ENCODE data around the gene ZNF714.
A peak's percentile ranks its signal among the peaks of the same experiment; 100 is the strongest.

The ZNF714 gene

DNA sequence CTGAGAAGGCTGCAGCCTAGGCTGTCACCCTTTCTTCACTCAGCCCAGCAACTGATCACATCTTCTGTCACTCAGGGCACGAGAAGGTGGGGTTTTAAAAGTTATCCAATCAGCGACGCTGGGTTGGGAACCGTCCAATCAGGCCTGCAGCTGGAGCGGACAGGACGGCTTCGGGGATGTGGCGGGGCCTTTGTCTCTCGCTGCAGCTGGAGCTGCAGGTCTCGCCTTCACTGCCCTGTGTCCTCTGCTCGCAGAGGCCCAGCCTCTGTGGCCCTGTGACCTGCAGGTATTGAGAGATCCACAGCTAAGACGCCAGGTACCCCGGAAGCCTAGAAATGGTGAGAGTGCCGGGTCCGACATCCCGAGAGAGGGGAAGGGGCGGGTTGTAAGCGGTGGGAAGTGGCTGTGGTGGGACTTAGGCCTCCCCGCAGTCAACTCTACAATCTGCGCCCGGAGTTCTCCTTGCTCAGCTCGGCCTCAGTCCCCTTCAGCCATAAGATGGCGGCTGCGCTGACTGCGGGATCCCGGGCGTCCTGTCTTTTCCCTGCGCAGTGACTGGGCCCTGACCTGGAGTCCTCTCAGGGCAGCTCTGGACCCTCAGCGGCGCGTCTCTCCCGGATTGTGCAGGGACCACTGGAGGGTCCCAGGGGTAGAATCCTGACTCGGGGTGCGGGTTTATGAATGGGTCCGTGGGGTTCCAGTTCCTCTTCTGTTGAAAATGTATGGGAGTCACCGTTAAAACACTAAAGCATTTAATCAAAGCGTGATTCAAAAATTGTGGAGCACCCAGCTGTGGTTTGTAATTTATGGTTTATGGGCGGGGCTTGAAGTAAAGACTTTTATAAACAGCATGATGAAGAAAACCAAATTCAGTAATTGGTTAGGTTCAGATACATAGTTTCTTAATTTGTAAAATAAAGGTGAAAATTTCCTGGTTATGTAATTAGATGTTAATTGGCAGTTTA is at the start of gene ZNF714:
Gene ZNF714 (plus strand): TSS at position 193 of the 965 bp plus-strand sequence. CDS start 16,066 bp downstream, outside the sequence.
- peak; percentile 76 for DNase-seq

GRCh38 chr19:21045028-21045427 is 37.0 kb upstream of the ZNF714 start:
- DNase-seq = no peak

DNA sequence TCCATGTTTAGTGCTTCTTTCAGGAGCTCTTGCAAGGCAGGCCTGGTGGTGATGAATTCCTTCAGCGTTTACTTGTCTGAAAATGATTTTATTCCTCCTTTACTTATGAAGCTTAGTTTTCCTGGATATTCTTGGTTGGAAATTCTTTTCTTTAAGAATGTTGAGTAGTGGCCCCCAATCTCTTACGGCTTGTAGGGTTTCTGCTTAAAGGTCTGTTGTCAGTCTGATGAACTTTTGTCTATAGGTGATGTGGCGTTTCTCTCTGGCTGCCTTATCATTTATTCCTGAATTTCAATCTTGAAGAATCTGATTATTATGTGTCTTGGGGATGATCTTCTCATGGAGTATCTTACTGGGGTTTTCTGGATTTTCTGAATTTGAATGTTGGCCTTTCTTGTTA is 35.5 kb upstream of the ZNF714 start:
- no peak for DNase-seq

DNA sequence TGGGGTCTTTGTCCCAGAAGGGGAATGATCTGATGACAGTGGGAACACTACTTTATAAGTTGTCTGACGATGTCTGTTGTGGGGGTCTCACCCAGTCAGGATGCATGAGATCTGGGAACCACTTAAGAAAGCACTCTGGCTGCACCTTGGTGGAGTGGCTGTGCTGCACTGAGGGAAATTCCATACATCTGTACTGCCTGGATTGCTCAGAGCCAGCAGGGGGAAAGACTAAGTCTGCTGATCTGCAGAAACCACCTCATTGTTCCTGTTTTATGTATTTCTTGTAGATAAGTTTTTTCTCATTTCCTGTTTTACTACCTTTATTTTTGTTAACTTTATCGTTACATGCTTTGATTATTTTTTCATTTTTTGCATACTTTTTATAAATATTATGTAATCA is 34.3 kb upstream of the ZNF714 start:
- no peak for DNase-seq

DNA sequence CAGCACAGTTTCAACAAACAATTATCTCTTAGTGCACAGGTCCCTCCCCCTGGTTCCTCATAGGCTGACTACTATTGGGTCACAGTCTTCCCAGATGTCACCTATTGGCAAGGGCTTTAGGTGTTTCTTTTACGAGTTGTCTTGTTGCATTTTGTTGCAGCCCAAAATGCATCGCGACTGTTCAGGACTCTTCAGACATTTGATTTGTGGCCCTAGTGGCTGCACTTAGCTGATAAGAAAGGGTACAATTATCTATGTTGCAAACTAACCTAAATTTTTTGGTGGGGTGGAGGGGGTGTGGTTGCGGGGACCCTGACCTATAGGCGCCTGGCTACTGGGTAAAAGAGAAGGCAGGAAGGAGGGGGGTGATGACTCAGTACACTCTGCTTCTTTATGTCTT is 29.1 kb upstream of the ZNF714 start:
- DNase-seq = no peak

DNA sequence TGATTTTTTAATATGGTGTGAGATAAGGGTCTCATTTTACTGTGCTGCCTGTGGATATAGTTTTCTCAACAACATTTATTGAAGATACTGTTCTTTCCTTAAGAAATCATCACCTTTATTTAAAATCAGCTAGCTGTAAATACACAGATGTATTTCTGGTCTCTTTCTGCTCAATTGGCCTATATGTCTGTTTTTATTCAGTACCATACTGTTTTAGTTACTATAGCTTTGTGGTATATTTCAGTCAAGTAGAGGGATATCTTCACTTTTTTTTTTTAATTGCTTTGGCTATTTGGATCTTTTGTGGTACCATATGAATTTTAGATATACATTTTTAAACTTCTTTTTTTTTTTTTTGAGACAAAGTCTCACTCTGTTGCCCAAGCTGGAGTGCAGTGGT is 16.7 kb upstream of the ZNF714 start:
- DNase-seq = no peak

- DNase-seq = no peak
These were observed 2.3 kb downstream of the ZNF714 start for GRCh38 chr19:21084343-21084742.

- no peak for DNase-seq
These were observed 5.9 kb downstream of the ZNF714 start for GRCh38 chr19:21087871-21088270.

DNA sequence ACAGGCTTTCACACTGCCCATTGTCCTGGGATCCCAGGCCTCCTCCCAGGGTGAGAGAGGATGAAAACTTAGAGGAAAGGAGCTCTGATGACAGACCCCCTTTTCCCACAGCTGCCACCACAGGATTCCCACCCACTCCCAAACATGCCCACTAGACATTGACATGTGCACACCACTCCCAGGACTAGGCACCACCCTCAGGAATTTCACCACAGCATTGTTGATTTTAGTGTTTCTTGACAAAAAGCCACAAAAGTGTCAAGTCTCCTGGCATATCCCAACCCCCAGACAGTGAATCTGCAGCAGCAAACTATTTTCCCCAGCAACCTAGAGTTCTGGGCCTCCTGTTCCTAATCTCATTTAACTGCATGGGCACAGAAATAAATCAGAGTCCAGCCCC is 10.1 kb downstream of the ZNF714 start:
- DNase-seq = no peak

- DNase-seq = no peak
These were observed 12.5 kb downstream of the ZNF714 start for GRCh38 chr19:21094347-21095025.

GRCh38 chr19:21098291-21098690 is 16.3 kb downstream of the ZNF714 start:
- DNase-seq = no peak

GRCh38 chr19:21101521-21102242 is 19.7 kb downstream of the ZNF714 start:
- DNase-seq = no peak

GRCh38 chr19:21109116-21109515 is 27.1 kb downstream of the ZNF714 start:
- DNase-seq = no peak

DNA sequence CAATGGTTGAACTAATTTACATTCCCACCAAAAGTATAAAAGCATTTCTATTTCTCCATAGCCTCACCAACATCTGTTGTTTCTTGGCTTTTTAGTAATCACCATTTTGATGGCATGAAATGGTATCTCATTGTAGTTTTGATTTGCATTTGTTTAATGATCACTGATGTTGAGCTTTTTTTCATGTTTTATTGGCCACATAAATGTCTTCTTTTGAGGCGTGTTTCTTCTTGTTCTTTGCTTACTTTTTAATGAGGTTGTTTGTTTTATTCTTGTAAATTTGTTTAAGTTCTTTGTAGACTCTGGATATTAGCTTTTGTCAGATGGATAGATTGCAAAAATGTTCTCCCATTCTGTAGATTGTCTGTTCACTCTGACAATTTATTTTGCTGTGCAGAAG is 28.2 kb downstream of the ZNF714 start:
- DNase-seq = no peak

GRCh38 chr19:21115430-21115829 is 33.4 kb downstream of the ZNF714 start:
- no peak for DNase-seq

- no peak for DNase-seq
These were observed 35.3 kb downstream of the ZNF714 start for GRCh38 chr19:21117041-21117907.

GRCh38 chr19:21126078-21126477 is 44.1 kb downstream of the ZNF714 start:
- no peak for DNase-seq

- no peak for DNase-seq
These were observed 45.0 kb downstream of the ZNF714 start for GRCh38 chr19:21127001-21127400.

GRCh38 chr19:21127898-21128297 is 45.9 kb downstream of the ZNF714 start:
- DNase-seq = no peak

GRCh38 chr19:21128901-21129698 is 47.1 kb downstream of the ZNF714 start:
- no peak for DNase-seq

DNA sequence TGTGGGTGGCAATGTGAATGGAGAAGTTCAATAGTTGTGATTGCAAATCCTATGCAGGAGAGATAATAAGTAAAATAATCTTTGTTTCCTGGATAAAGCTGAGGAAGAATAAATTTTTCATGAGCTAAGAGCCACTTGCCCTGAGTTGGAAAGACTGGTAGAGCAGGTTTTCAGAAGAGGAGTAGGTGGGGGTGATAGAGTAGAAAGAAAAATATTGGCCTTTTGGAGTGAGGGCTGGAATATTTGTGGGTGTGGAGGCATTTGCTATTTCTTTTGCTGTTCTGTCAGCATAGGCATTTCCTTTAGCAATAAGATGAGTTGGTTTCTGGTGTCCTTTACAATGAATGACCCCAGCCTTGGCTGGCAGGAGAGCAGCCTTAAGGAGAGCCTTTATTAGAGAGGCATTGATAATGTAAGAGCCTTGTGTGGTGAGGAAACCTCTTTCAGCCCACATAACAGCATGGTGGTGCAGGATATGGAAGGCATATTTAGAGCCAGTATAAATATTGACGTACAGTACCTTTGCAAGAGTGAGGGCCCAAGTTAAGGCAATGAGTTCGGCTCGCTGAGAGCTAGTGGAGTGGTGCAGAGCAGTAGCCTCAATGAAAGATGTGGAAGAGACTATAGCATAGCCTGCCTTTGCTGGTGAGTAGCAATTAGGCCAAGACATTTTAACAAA is 48.2 kb downstream of the ZNF714 start:
- no peak for DNase-seq

Measured in CD4-positive, alpha-beta T cell treated with Interleukin-6 for 4 hours (primary cell).